Measurements from ENCODE around the gene COX6A1. TPM values are rescaled to one million over a fixed set of nuclear protein-coding genes. Genes with fewer than 3 reads are reported as not detected.

COX6A1 gene
- total RNA-seq, 1 donor from 2014 or later = 388 TPM

DNA sequence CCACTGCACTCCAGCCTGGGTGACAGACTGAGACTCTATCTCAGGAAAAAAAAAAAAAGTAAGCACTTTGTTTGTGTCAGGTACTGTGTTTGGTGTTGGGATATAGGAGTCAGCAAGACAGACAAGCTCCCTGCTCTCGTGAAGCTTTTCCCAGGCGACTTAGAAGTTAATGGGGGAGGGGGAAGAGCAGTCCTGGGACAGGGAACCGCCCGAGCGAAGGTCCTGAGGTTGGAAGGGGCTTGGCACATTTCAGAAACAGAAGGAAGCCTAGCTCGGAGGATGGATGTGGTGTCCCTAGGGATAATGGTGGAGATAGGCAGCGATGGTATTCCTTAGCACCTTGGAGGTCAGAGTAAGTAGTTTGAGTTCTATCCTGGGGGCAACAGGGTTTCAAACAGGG lies 8.5 kb upstream of the COX6A1 start:
- Histone ChIP-seq H3K4me3 (ENCODE audit: insufficient read depth, low read depth, low read length) (no peak overlapping the region), H3K79me2 (ENCODE audit: insufficient read depth, low read length) (no peaks in the 10 kb centered on the region), H3K4me1 (ENCODE audit: insufficient read depth, low read length) (no peaks in the 10 kb centered on the region), H3K27ac (ENCODE audit: low read depth, low read length) (no peak overlapping the region), H3K27me3 (ENCODE audit: insufficient read depth, low read length) (no peaks in the 10 kb centered on the region), H3K9me3 (ENCODE audit: insufficient read depth, low read depth, low read length) (no peaks in the 10 kb centered on the region), H3K4me2 (ENCODE audit: low read length) (no peak overlapping the region), H3K36me3 (ENCODE audit: insufficient read depth, low read length) (no peaks in the 10 kb centered on the region), H4K20me1 (ENCODE audit: insufficient read depth, low read length) (no peaks in the 10 kb centered on the region), H2AFZ (ENCODE audit: low read depth, low read length) (no peak overlapping the region), H3K9ac (ENCODE audit: low read length) (no peak overlapping the region)
- no peaks in the 10 kb centered on the region for H3K4me1 Mint-ChIP-seq (ENCODE audit: low read depth, unreplicated experiment)
- no peak for FAIRE-seq
- no peak for DNase-seq (ENCODE audit: low read depth)
- H3K27ac Mint-ChIP-seq (ENCODE audit: unreplicated experiment) = no peak overlapping the region
- TF ChIP-seq, protein P1, sequence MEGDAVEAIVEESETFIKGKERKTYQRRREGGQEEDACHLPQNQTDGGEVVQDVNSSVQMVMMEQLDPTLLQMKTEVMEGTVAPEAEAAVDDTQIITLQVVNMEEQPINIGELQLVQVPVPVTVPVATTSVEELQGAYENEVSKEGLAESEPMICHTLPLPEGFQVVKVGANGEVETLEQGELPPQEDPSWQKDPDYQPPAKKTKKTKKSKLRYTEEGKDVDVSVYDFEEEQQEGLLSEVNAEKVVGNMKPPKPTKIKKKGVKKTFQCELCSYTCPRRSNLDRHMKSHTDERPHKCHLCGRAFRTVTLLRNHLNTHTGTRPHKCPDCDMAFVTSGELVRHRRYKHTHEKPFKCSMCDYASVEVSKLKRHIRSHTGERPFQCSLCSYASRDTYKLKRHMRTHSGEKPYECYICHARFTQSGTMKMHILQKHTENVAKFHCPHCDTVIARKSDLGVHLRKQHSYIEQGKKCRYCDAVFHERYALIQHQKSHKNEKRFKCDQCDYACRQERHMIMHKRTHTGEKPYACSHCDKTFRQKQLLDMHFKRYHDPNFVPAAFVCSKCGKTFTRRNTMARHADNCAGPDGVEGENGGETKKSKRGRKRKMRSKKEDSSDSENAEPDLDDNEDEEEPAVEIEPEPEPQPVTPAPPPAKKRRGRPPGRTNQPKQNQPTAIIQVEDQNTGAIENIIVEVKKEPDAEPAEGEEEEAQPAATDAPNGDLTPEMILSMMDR (IDR thresholded peaks at IDR 0.05; ENCODE audit: insufficient read depth, low read depth, low read length) = no peak
- H3K27me3 Mint-ChIP-seq (ENCODE audit: low read depth, unreplicated experiment) = no peaks in the 10 kb centered on the region
- H3K4me3 Mint-ChIP-seq (ENCODE audit: unreplicated experiment) = no peak overlapping the region
- no peaks in the 10 kb centered on the region for H3K36me3 Mint-ChIP-seq (ENCODE audit: low read depth, unreplicated experiment)
- peaks cover 2% of the 10 kb centered on the region for H3K9me3 Mint-ChIP-seq (ENCODE audit: unreplicated experiment)

DNA sequence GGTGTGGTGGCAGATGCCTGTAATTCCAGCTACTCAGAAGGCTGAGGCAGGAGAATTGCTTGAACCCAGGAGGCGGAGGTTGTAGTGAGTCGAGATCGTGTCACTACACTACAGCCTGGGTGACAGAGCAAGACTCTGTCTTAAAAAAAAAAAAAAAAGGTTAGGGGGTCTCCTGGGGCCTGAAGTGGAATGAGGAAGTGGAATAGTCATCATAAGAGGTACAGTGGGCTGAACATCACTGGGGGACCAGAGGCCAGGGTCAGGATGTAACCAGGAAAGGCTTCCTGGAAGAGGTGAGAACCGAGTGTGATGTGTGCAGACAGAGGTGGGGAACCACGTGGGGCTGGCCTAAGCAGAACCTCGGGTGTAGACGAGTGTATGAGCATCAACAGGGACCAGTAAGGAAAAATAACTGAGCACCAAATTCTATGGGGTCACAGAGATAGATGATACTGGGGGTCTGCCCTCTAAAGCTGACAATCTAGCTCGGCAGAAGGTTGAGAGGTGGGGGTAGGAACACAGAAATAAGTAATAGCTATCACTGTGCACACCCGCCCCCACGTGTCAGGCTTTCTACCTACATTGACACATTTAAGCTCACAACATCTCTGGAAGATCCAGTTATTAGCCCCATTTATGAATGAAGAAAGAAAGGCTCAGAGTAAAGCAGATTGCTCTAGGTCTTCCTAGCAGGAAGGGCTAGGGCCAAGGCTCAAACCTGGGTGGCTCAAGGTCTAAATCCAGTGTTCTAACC lies 5.0 kb upstream of the COX6A1 start:
- H3K4me1 ChIP-seq (ENCODE audit: insufficient read depth, low read length) = no peaks in the 10 kb centered on the region
- no peak overlapping the region for H2AFZ ChIP-seq (ENCODE audit: low read depth, low read length)
- H3K4me2 ChIP-seq (ENCODE audit: low read length) = no peak overlapping the region
- FAIRE-seq (no peak), DNase-seq (ENCODE audit: low read depth) (no peak)
- no peak overlapping the region for H3K27ac ChIP-seq (ENCODE audit: low read depth, low read length)
- no peak for TF ChIP-seq EZH2 (IDR thresholded peaks at IDR 0.05; ENCODE audit: insufficient read depth, low read length)
- TF ChIP-seq, protein P1 (IDR thresholded peaks at IDR 0.05; ENCODE audit: insufficient read depth, low read depth, low read length) = no peak
- no peaks in the 10 kb centered on the region for H3K27me3 ChIP-seq (ENCODE audit: insufficient read depth, low read length)
- Mint-ChIP-seq H3K4me3 (ENCODE audit: unreplicated experiment) (no peak overlapping the region), H3K27me3 (ENCODE audit: low read depth, unreplicated experiment) (no peaks in the 10 kb centered on the region), H3K4me1 (ENCODE audit: low read depth, unreplicated experiment) (peaks cover 2% of the 10 kb centered on the region), H3K9me3 (ENCODE audit: unreplicated experiment) (peaks cover 2% of the 10 kb centered on the region), H3K27ac (ENCODE audit: unreplicated experiment) (no peak overlapping the region), H3K36me3 (ENCODE audit: low read depth, unreplicated experiment) (no peaks in the 10 kb centered on the region)
- H3K79me2 ChIP-seq (ENCODE audit: insufficient read depth, low read length) = peaks cover 6% of the 10 kb centered on the region
- no peaks in the 10 kb centered on the region for H3K9me3 ChIP-seq (ENCODE audit: insufficient read depth, low read depth, low read length)
- no peaks in the 10 kb centered on the region for H4K20me1 ChIP-seq (ENCODE audit: insufficient read depth, low read length)
- H3K4me3 ChIP-seq (ENCODE audit: insufficient read depth, low read depth, low read length) = no peak overlapping the region
- H3K36me3 ChIP-seq (ENCODE audit: insufficient read depth, low read length) = no peaks in the 10 kb centered on the region
- H3K9ac ChIP-seq (ENCODE audit: low read length) = no peak overlapping the region

DNA sequence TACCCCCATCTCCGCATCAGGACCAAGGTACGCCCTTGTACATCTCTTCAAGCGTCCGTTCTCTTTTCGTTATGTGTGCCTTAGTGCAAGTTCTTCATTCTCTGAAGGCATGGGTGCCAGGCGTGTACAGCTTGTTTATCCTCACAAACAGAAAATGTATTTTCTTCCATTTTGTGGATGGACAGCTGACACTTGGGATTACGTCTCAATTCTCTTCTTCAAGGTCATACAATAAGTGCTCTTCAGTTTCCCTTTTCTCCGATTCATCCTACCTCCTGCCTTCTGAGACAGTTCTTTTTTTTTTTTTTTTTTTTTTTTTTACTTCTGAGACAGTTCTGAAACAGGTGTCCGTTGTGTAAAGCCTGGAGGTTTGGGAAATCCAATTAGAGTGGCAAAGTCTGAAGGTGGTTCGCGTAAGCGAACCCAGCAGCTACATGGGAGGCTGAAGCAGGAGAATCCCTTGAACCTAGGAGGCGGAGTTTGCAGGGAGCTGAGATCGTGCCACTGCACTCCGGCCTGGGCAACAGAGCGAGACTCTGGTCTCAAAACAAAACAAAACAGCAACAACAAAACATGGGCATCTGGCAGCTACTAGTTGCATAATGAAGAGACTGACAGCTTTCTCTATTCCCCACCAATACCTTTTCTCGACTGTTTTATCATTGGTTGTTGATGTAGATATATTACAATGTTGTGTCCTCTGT lies 734 bp downstream of the COX6A1 start:
- H3K79me2 ChIP-seq (ENCODE audit: insufficient read depth, low read length) = peaks cover 50% of the 10 kb centered on the region
- H4K20me1 ChIP-seq (ENCODE audit: insufficient read depth, low read length) = peaks cover 27% of the 10 kb centered on the region
- Mint-ChIP-seq H3K9me3 (ENCODE audit: unreplicated experiment) (no peaks in the 10 kb centered on the region), H3K4me1 (ENCODE audit: low read depth, unreplicated experiment) (peaks cover 2% of the 10 kb centered on the region), H3K36me3 (ENCODE audit: low read depth, unreplicated experiment) (peaks cover 3% of the 10 kb centered on the region), H3K4me3 (ENCODE audit: unreplicated experiment) (peak overlapping the region; percentile 97), H3K27me3 (ENCODE audit: low read depth, unreplicated experiment) (no peaks in the 10 kb centered on the region), H3K27ac (ENCODE audit: unreplicated experiment) (no peak overlapping the region)
- peaks cover 18% of the 10 kb centered on the region for H3K36me3 ChIP-seq (ENCODE audit: insufficient read depth, low read length)
- H3K27me3 ChIP-seq (ENCODE audit: insufficient read depth, low read length) = no peaks in the 10 kb centered on the region
- peaks cover 13% of the 10 kb centered on the region for H3K4me1 ChIP-seq (ENCODE audit: insufficient read depth, low read length)
- H3K9me3 ChIP-seq (ENCODE audit: insufficient read depth, low read depth, low read length) = no peaks in the 10 kb centered on the region
- H3K9ac ChIP-seq (ENCODE audit: low read length) = peak overlapping the region; percentile 89
- no peak for TF ChIP-seq EZH2 (IDR thresholded peaks at IDR 0.05; ENCODE audit: insufficient read depth, low read length)
- TF ChIP-seq, protein P1 (IDR thresholded peaks at IDR 0.05; ENCODE audit: insufficient read depth, low read depth, low read length) = no peak
- H3K4me3 ChIP-seq (ENCODE audit: insufficient read depth, low read depth, low read length) = peak overlapping the region; percentile 88
- H3K4me2 ChIP-seq (ENCODE audit: low read length) = peak overlapping the region; percentile 95
- DNase-seq (ENCODE audit: low read depth) = no peak
- H2AFZ ChIP-seq (ENCODE audit: low read depth, low read length) = peak overlapping the region; percentile 99
- FAIRE-seq = no peak
- peak overlapping the region; percentile 68 for H3K27ac ChIP-seq (ENCODE audit: low read depth, low read length)
